ENCODE results near the gene SIM1.

Gene SIM1

DNA sequence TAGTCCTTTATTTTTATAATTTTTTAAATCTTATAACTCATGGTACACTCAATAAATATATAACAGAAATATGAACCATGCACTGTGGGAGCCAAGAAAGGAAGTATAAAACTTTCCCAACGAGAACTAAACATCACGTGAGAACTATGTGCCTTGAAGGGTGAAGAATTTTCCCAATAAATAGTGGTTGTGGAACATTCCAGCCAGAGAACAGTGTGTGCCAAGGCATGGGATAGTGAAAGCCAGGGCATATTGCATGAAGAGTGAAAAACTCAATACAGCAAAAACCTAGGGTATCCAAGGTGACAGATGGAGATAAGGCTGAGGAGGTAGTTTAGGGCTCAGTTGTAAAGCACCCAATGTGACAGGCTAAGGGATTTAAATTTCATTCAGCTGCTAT is 86.1 kb downstream of the SIM1 start:
- no peak overlapping the region for H2AFZ ChIP-seq (ENCODE audit: low read depth, low read length, severe bottlenecking)
- H3K4me3 ChIP-seq (ENCODE audit: insufficient read depth, low read length, poor library complexity, severe bottlenecking): no peak overlapping the region
- no peaks in the 10 kb centered on the region for H3K9me2 ChIP-seq (replicated peaks; ENCODE audit: insufficient read depth, low read length)
- H3K9ac ChIP-seq (ENCODE audit: low read length): no peak overlapping the region
- H3K4me2 ChIP-seq (ENCODE audit: low read depth, low read length, poor library complexity, severe bottlenecking): no peak overlapping the region
- no peaks in the 10 kb centered on the region for H3K36me3 ChIP-seq (ENCODE audit: low read length)
- H3K27me3 ChIP-seq (ENCODE audit: low read length): no peaks in the 10 kb centered on the region
- TF ChIP-seq, protein P1, sequence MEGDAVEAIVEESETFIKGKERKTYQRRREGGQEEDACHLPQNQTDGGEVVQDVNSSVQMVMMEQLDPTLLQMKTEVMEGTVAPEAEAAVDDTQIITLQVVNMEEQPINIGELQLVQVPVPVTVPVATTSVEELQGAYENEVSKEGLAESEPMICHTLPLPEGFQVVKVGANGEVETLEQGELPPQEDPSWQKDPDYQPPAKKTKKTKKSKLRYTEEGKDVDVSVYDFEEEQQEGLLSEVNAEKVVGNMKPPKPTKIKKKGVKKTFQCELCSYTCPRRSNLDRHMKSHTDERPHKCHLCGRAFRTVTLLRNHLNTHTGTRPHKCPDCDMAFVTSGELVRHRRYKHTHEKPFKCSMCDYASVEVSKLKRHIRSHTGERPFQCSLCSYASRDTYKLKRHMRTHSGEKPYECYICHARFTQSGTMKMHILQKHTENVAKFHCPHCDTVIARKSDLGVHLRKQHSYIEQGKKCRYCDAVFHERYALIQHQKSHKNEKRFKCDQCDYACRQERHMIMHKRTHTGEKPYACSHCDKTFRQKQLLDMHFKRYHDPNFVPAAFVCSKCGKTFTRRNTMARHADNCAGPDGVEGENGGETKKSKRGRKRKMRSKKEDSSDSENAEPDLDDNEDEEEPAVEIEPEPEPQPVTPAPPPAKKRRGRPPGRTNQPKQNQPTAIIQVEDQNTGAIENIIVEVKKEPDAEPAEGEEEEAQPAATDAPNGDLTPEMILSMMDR (IDR thresholded peaks at IDR 0.05; ENCODE audit: insufficient read depth, low read length, poor library complexity, severe bottlenecking): no peak
- no peak for TF ChIP-seq EZH2phosphoT487 (conservative IDR thresholded peaks at IDR 0.05; ENCODE audit: low read length)
- H3K27ac ChIP-seq (ENCODE audit: low read depth, low read length): no peak overlapping the region
- H3F3A ChIP-seq (ENCODE audit: insufficient read depth): no peaks in the 10 kb centered on the region
- no peaks in the 10 kb centered on the region for H3K79me2 ChIP-seq (ENCODE audit: insufficient read depth, low read length)
- no peaks in the 10 kb centered on the region for H3K9me3 ChIP-seq (ENCODE audit: insufficient read depth, low read length)
- H4K20me1 ChIP-seq (ENCODE audit: low read depth, low read length): no peaks in the 10 kb centered on the region

DNA sequence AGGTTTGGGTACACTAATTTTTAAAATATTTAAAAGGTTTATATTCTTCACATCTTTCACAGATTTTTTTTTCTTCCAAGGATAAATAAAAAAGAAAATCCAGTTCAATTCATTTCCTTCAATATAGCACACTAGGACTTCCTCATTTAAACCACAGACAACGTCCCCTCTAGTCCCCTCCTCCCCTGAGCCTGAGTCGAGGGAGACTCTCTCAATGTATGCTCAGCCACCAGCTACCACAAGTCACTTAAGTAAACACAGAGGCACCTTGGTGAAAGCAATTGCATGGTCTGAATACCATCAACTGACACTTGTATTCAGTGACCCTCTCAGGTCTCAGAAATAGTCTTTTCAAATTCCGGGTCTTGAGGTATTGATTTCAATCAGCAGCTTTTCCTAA is 88.6 kb downstream of the SIM1 start:
- Histone ChIP-seq H4K20me1 (ENCODE audit: low read depth, low read length) (no peaks in the 10 kb centered on the region), H3K9ac (ENCODE audit: low read length) (no peak overlapping the region), H3K36me3 (ENCODE audit: low read length) (no peaks in the 10 kb centered on the region), H3F3A (ENCODE audit: insufficient read depth) (no peaks in the 10 kb centered on the region), H3K79me2 (ENCODE audit: insufficient read depth, low read length) (no peaks in the 10 kb centered on the region), H3K9me3 (ENCODE audit: insufficient read depth, low read length) (no peaks in the 10 kb centered on the region), H3K9me2 (replicated peaks; ENCODE audit: insufficient read depth, low read length) (no peaks in the 10 kb centered on the region), H3K4me3 (ENCODE audit: insufficient read depth, low read length, poor library complexity, severe bottlenecking) (no peak overlapping the region), H3K27ac (ENCODE audit: low read depth, low read length) (no peak overlapping the region), H3K27me3 (ENCODE audit: low read length) (no peaks in the 10 kb centered on the region), H3K4me2 (ENCODE audit: low read depth, low read length, poor library complexity, severe bottlenecking) (no peak overlapping the region), H2AFZ (ENCODE audit: low read depth, low read length, severe bottlenecking) (no peak overlapping the region)
- TF ChIP-seq, protein P1 (IDR thresholded peaks at IDR 0.05; ENCODE audit: insufficient read depth, low read length, poor library complexity, severe bottlenecking): no peak
- no peak for TF ChIP-seq EZH2phosphoT487 (conservative IDR thresholded peaks at IDR 0.05; ENCODE audit: low read length)

DNA sequence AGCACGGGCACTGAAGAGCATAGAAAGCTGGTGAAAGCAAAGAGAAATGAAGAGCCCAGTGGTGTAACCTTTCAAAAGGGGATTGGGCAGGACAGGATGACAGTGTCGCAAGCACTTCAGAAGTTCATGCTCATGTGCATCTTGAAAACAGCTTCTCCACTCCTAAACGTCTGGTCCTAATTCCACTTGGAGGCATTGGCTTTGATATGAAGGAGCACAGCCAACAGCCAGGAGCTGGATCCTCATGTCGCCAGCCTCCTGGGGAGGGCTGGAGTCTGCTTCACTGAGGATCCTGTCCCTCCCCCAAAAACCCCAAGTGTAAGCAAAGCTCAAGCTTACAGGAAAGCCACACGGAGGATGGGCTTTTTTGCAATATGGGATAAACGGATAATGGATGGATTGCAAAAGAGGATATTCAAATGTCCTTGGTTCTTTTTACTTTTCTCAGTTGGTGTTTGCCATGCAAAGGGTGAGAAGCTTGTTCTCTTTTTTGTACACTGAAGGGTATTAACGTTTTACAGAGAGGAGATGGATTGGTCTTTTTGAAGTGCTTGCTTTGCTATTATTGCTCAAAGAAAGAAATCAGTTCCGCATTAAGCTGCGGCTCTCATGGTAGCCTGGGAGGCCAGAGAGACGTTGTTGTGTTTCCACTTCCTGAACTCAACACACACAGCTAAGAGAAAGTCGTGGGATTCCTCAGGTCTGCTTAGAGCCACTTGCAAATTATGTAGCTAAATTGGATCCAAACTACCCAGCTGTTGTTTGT is 92.2 kb downstream of the SIM1 start:
- Histone ChIP-seq H2AFZ (ENCODE audit: low read depth, low read length, severe bottlenecking) (peak overlapping the region; percentile 42), H3K4me3 (ENCODE audit: insufficient read depth, low read length, poor library complexity, severe bottlenecking) (no peak overlapping the region), H3K27ac (ENCODE audit: low read depth, low read length) (no peak overlapping the region), H3K9me2 (replicated peaks; ENCODE audit: insufficient read depth, low read length) (no peaks in the 10 kb centered on the region), H3K36me3 (ENCODE audit: low read length) (no peaks in the 10 kb centered on the region), H3F3A (ENCODE audit: insufficient read depth) (no peaks in the 10 kb centered on the region), H4K20me1 (ENCODE audit: low read depth, low read length) (no peaks in the 10 kb centered on the region), H3K9ac (ENCODE audit: low read length) (no peak overlapping the region), H3K4me2 (ENCODE audit: low read depth, low read length, poor library complexity, severe bottlenecking) (peak overlapping the region; percentile 9), H3K27me3 (ENCODE audit: low read length) (no peaks in the 10 kb centered on the region), H3K79me2 (ENCODE audit: insufficient read depth, low read length) (no peaks in the 10 kb centered on the region), H3K9me3 (ENCODE audit: insufficient read depth, low read length) (no peaks in the 10 kb centered on the region)
- TF ChIP-seq, protein P1 (IDR thresholded peaks at IDR 0.05; ENCODE audit: insufficient read depth, low read length, poor library complexity, severe bottlenecking): no peak
- TF ChIP-seq EZH2phosphoT487 (conservative IDR thresholded peaks at IDR 0.05; ENCODE audit: low read length): no peak

All from SU-DHL-6 (cell line).